Testis (tissue), 2 donors: ENCODE results near the gene SLC2A5.
"Not testable (repeated sequence)": the region's sequence is repeated elsewhere in the genome, so short reads cannot be mapped to it uniquely, and the experiment has no call there.

ENCODE experiments used
- CTCF ChIP-seq, 3 experiments: fragments of 450-650 bp in 2 of 3; fragments of 200-600 bp in 1 of 3; sonication (generic) in 1 of 3; IDR thresholded peaks; one replicate each; pipeline ENCODE4 v1.5.1; 2016 to 2019; ENCODE audit warnings: antibody characterized with exemption in 3 of 3, mild to moderate bottlenecking in 2 of 3, moderate library complexity in 1 of 3
- POLR2A ChIP-seq: fragments of 450-650 bp; IDR thresholded peaks from one replicate; pipeline ENCODE4 v1.6.1; 2017; ENCODE audit warnings: antibody characterized with exemption, mild to moderate bottlenecking, moderate library complexity

GRCh38 chr1:8993962-8994675 lies 75.3 kb downstream of the SLC2A5 start:
- TF ChIP-seq POLR2A; CTCF (IDR thresholded peaks at IDR 0.05): not testable (repeated sequence)
